ENCODE measurements around the gene MYH9. TPM values are rescaled to one million over a fixed set of nuclear protein-coding genes. Genes with fewer than 3 reads are reported as not detected.

Gene MYH9
- total RNA-seq, 1 donor from 2014 or later: 633 TPM

- H3K4me1 Mint-ChIP-seq: peaks cover 3% of the 10 kb centered on the region
- peak overlapping the region; percentile 75 for H3K27ac Mint-ChIP-seq
- DNase-seq: no peak
- intact Hi-C loops (cut with micrococcal nuclease): no loop called here
- H3K36me3 Mint-ChIP-seq (ENCODE audit: low read depth): peaks cover 64% of the 10 kb centered on the region
- no peak overlapping the region for H3K4me3 Mint-ChIP-seq
- H3K9me3 Mint-ChIP-seq: no peaks in the 10 kb centered on the region
- no peaks in the 10 kb centered on the region for H3K27me3 Mint-ChIP-seq
Measured at GRCh38 chr22:36319595-36320497, 67.9 kb downstream of the MYH9 start.

GRCh38 chr22:36318442-36318841 lies 69.3 kb downstream of the MYH9 start:
- no peaks in the 10 kb centered on the region for H3K9me3 Mint-ChIP-seq
- intact Hi-C loops (cut with micrococcal nuclease): no loop called here
- no peaks in the 10 kb centered on the region for H3K27me3 Mint-ChIP-seq
- peaks cover 6% of the 10 kb centered on the region for H3K4me1 Mint-ChIP-seq
- no peak for DNase-seq
- no peak overlapping the region for H3K4me3 Mint-ChIP-seq
- H3K27ac Mint-ChIP-seq: no peak overlapping the region
- peaks cover 67% of the 10 kb centered on the region for H3K36me3 Mint-ChIP-seq (ENCODE audit: low read depth)

GRCh38 chr22:36317658-36318271 lies 70.0 kb downstream of the MYH9 start:
- Mint-ChIP-seq H3K4me1 (peaks cover 6% of the 10 kb centered on the region), H3K27ac (no peak overlapping the region), H3K27me3 (no peaks in the 10 kb centered on the region), H3K9me3 (no peaks in the 10 kb centered on the region), H3K36me3 (ENCODE audit: low read depth) (peaks cover 63% of the 10 kb centered on the region), H3K4me3 (no peak overlapping the region)
- intact Hi-C loops (cut with micrococcal nuclease): no loop called here
- DNase-seq: no peak

- Mint-ChIP-seq H3K27me3 (no peaks in the 10 kb centered on the region), H3K9me3 (no peaks in the 10 kb centered on the region), H3K4me3 (no peak overlapping the region), H3K36me3 (ENCODE audit: low read depth) (peaks cover 70% of the 10 kb centered on the region), H3K27ac (peak overlapping the region; percentile 45), H3K4me1 (peaks cover 6% of the 10 kb centered on the region)
- intact Hi-C loops (cut with micrococcal nuclease): no loop called here
- DNase-seq: no peak
Measured at GRCh38 chr22:36316419-36316818, 71.3 kb downstream of the MYH9 start.

GRCh38 chr22:36315325-36315724 lies 72.4 kb downstream of the MYH9 start:
- Mint-ChIP-seq H3K36me3 (ENCODE audit: low read depth) (peaks cover 69% of the 10 kb centered on the region), H3K9me3 (no peaks in the 10 kb centered on the region), H3K27ac (no peak overlapping the region), H3K4me1 (peaks cover 4% of the 10 kb centered on the region), H3K27me3 (no peaks in the 10 kb centered on the region), H3K4me3 (no peak overlapping the region)
- intact Hi-C loops (cut with micrococcal nuclease): no loop called here
- DNase-seq: no peak

- intact Hi-C loops (cut with micrococcal nuclease): no loop called here
- H3K9me3 Mint-ChIP-seq: no peaks in the 10 kb centered on the region
- H3K36me3 Mint-ChIP-seq (ENCODE audit: low read depth): peaks cover 60% of the 10 kb centered on the region
- H3K27me3 Mint-ChIP-seq: no peaks in the 10 kb centered on the region
- no peak for DNase-seq
- no peak overlapping the region for H3K27ac Mint-ChIP-seq
- no peak overlapping the region for H3K4me3 Mint-ChIP-seq
- H3K4me1 Mint-ChIP-seq: peaks cover 4% of the 10 kb centered on the region
Measured at GRCh38 chr22:36311386-36312085, 76.2 kb downstream of the MYH9 start.

GRCh38 chr22:36308880-36309279 lies 78.9 kb downstream of the MYH9 start:
- Mint-ChIP-seq H3K36me3 (ENCODE audit: low read depth) (peaks cover 65% of the 10 kb centered on the region), H3K27me3 (no peaks in the 10 kb centered on the region), H3K9me3 (no peaks in the 10 kb centered on the region), H3K27ac (no peak overlapping the region), H3K4me1 (peaks cover 2% of the 10 kb centered on the region), H3K4me3 (no peak overlapping the region)
- intact Hi-C loops (cut with micrococcal nuclease): no loop called here
- DNase-seq: no peak

GRCh38 chr22:36306227-36306626 lies 81.5 kb downstream of the MYH9 start:
- Mint-ChIP-seq H3K4me3 (no peak overlapping the region), H3K9me3 (no peaks in the 10 kb centered on the region), H3K36me3 (ENCODE audit: low read depth) (peaks cover 66% of the 10 kb centered on the region), H3K4me1 (peaks cover 5% of the 10 kb centered on the region), H3K27ac (no peak overlapping the region), H3K27me3 (no peaks in the 10 kb centered on the region)
- DNase-seq: no peak
- intact Hi-C loops (cut with micrococcal nuclease): no loop called here

- Mint-ChIP-seq H3K9me3 (no peaks in the 10 kb centered on the region), H3K27me3 (no peaks in the 10 kb centered on the region), H3K36me3 (ENCODE audit: low read depth) (peaks cover 68% of the 10 kb centered on the region), H3K4me1 (peaks cover 6% of the 10 kb centered on the region), H3K27ac (no peak overlapping the region), H3K4me3 (no peak overlapping the region)
- intact Hi-C loops (cut with micrococcal nuclease): no loop called here
- no peak for DNase-seq
Measured at GRCh38 chr22:36305813-36306212, 82.0 kb downstream of the MYH9 start.

GRCh38 chr22:36304429-36304828 lies 83.3 kb downstream of the MYH9 start:
- no peaks in the 10 kb centered on the region for H3K9me3 Mint-ChIP-seq
- no peaks in the 10 kb centered on the region for H3K27me3 Mint-ChIP-seq
- H3K4me1 Mint-ChIP-seq: peaks cover 8% of the 10 kb centered on the region
- H3K4me3 Mint-ChIP-seq: no peak overlapping the region
- intact Hi-C loops (cut with micrococcal nuclease): no loop called here
- peaks cover 72% of the 10 kb centered on the region for H3K36me3 Mint-ChIP-seq (ENCODE audit: low read depth)
- H3K27ac Mint-ChIP-seq: no peak overlapping the region
- DNase-seq: no peak

GRCh38 chr22:36303874-36304273 lies 83.9 kb downstream of the MYH9 start:
- intact Hi-C loops (cut with micrococcal nuclease): no loop called here
- H3K27me3 Mint-ChIP-seq: no peaks in the 10 kb centered on the region
- H3K9me3 Mint-ChIP-seq: no peaks in the 10 kb centered on the region
- no peak overlapping the region for H3K4me3 Mint-ChIP-seq
- peaks cover 8% of the 10 kb centered on the region for H3K4me1 Mint-ChIP-seq
- no peak overlapping the region for H3K27ac Mint-ChIP-seq
- DNase-seq: no peak
- peaks cover 72% of the 10 kb centered on the region for H3K36me3 Mint-ChIP-seq (ENCODE audit: low read depth)

GRCh38 chr22:36303115-36303467 lies 84.7 kb downstream of the MYH9 start:
- peaks cover 8% of the 10 kb centered on the region for H3K4me1 Mint-ChIP-seq
- no peak overlapping the region for H3K4me3 Mint-ChIP-seq
- H3K27me3 Mint-ChIP-seq: no peaks in the 10 kb centered on the region
- H3K9me3 Mint-ChIP-seq: no peaks in the 10 kb centered on the region
- intact Hi-C loops (cut with micrococcal nuclease): no loop called here
- no peak overlapping the region for H3K27ac Mint-ChIP-seq
- peaks cover 70% of the 10 kb centered on the region for H3K36me3 Mint-ChIP-seq (ENCODE audit: low read depth)
- no peak for DNase-seq

GRCh38 chr22:36302439-36303114 lies 85.2 kb downstream of the MYH9 start:
- DNase-seq: no peak
- H3K4me3 Mint-ChIP-seq: no peak overlapping the region
- H3K36me3 Mint-ChIP-seq (ENCODE audit: low read depth): peaks cover 72% of the 10 kb centered on the region
- intact Hi-C loops (cut with micrococcal nuclease): no loop called here
- H3K4me1 Mint-ChIP-seq: peaks cover 8% of the 10 kb centered on the region
- no peaks in the 10 kb centered on the region for H3K27me3 Mint-ChIP-seq
- H3K27ac Mint-ChIP-seq: peak overlapping the region; percentile 41
- no peaks in the 10 kb centered on the region for H3K9me3 Mint-ChIP-seq

Measured in activated CD4-positive, alpha-beta T cell treated with anti-CD3 and anti-CD28 coated beads, Interleukin-2, amount 10 ng/mL, durations not matched to agents 24 days and 14 days (primary cell).